A549 (cell line): ENCODE data around the gene TMEM106C. TPM values are rescaled to one million over a fixed set of nuclear protein-coding genes. Genes with fewer than 3 reads are reported as not detected.

Source experiments
- ATAC-seq, 2 experiments: fragments of 200-7000 bp in 1 of 2; fragments of >200 bp in 1 of 2; cut with Nextera tagmentation in 1 of 2; cut with Tn5 transposase in 1 of 2; 3 replicates each; pipeline versions ENCODE4 v1.8.0 to v1.9.1; 2018 to 2020; ENCODE audit warnings: mild to moderate bottlenecking in 1 of 2, moderate library complexity in 1 of 2
- CTCF ChIA-PET: fragments of 300-600 bp; sonication (Branson Sonifier 250); formaldehyde crosslinking; extraction: SDS; loops from one replicate; lab custom pipeline; 2021; ENCODE audit warnings: antibody characterized with exemption, inconsistent platforms; lab: Yijun Ruan, JAX
- POLR2A ChIA-PET: fragments of 350-600 bp; formaldehyde crosslinking; extraction: SDS; loops from one replicate; lab custom pipeline; 2021; ENCODE audit warnings: antibody characterized with exemption, inconsistent platforms; lab: Yijun Ruan, JAX
- DNase-seq, 2 experiments: peaks; one replicate each; pipeline versions ENCODE4 v3.0.0 to v3.0.0-alpha.2; 2011 to 2016; ENCODE audit warnings: low read depth in 1 of 2, low spot score in 1 of 2
- FAIRE-seq: peaks from 2 replicates; lab custom pipeline; 2011; peaks lifted over from hg19 to GRCh38; lab: Jason Lieb, UNC
- H3K27ac ChIP-seq, 2 experiments: fragments of >200 bp; sonication (Bioruptor Twin); formaldehyde crosslinking; 3 replicates each; pipeline ENCODE4 v1.5.1; 2016 to 2017
- H3K4me1 ChIP-seq: fragments of >200 bp; sonication (Bioruptor Twin); formaldehyde crosslinking; 3 replicates; pipeline ENCODE4 v1.6.1; 2016
- H3K4me2 ChIP-seq: fragments of >200 bp; sonication (Bioruptor Twin); formaldehyde crosslinking; 3 replicates; pipeline ENCODE4 v1.6.1; 2016
- H3K4me3 ChIP-seq: fragments of >200 bp; sonication (Bioruptor Twin); formaldehyde crosslinking; 3 replicates; pipeline ENCODE4 v1.5.1; 2016
- H3K9me3 ChIP-seq: fragments of >200 bp; sonication (Bioruptor Twin); formaldehyde crosslinking; 3 replicates; pipeline ENCODE4 v1.6.1; 2016
- BCL3 ChIP-seq: fragments of >200 bp; sonication (Bioruptor Twin); formaldehyde crosslinking; IDR thresholded peaks from 3 replicates; pipeline ENCODE4 v1.6.1; 2016
- BHLHE40 ChIP-seq: IDR thresholded peaks from 2 replicates; pipeline ENCODE4 v1.6.1; 2012; ENCODE audit warnings: low read depth, low read length, inconsistent platforms
- CHD2 ChIP-seq: fragments of 150-350 bp; IDR thresholded peaks from 2 replicates; pipeline ENCODE4 v1.6.1; 2014; ENCODE audit warnings: low read length; ENCODE audit not compliant: partially characterized antibody
- CHD4 ChIP-seq: fragments of 200-600 bp; sonication (generic); IDR thresholded peaks from 2 replicates; pipeline ENCODE4 v1.6.1; 2016; ENCODE audit warnings: antibody characterized with exemption, mild to moderate bottlenecking, borderline replicate concordance
- EHF ChIP-seq: fragments of 250-450 bp; sonication (Bioruptor Pico); IDR thresholded peaks from 2 replicates; pipeline ENCODE4 v1.5.0; 2020; ENCODE audit warnings: mild to moderate bottlenecking
- ELK1 ChIP-seq: fragments of 150-350 bp; IDR thresholded peaks from 2 replicates; pipeline ENCODE4 v1.6.1; 2014; ENCODE audit warnings: low read depth, mild to moderate bottlenecking, low read length
- FOSB ChIP-seq: fragments of 250-450 bp; sonication (Bioruptor Pico); IDR thresholded peaks from 2 replicates; pipeline ENCODE4 v1.5.0; 2020; ENCODE audit warnings: mild to moderate bottlenecking, moderate library complexity
- GATA3 ChIP-seq: IDR thresholded peaks from 2 replicates; pipeline ENCODE4 v1.6.1; 2012; ENCODE audit warnings: borderline replicate concordance
- HES2 ChIP-seq: fragments of >200 bp; sonication (Bioruptor Twin); formaldehyde crosslinking; IDR thresholded peaks from 2 replicates; pipeline ENCODE4 v1.6.1; 2016
- HOXB13 ChIP-seq: fragments of 250-450 bp; sonication (Bioruptor Pico); IDR thresholded peaks from 2 replicates; pipeline ENCODE4 v1.5.0; 2020; ENCODE audit warnings: low read depth, mild to moderate bottlenecking, moderate library complexity
- HOXB5 ChIP-seq: fragments of 250-450 bp; sonication (Bioruptor Pico); IDR thresholded peaks from 2 replicates; pipeline ENCODE4 v1.5.0; 2020; ENCODE audit warnings: mild to moderate bottlenecking, moderate library complexity
- KDM1A ChIP-seq: fragments of 200-600 bp; sonication (generic); IDR thresholded peaks from 2 replicates; pipeline ENCODE4 v1.6.1; 2016; ENCODE audit warnings: low read depth, mild to moderate bottlenecking
- KDM5A ChIP-seq: fragments of 200-600 bp; sonication (generic); IDR thresholded peaks from 2 replicates; pipeline ENCODE4 v1.6.1; 2016; ENCODE audit warnings: antibody characterized with exemption, mild to moderate bottlenecking
- MAX ChIP-seq: IDR thresholded peaks from 2 replicates; pipeline ENCODE4 v1.6.1; 2012
- MAZ ChIP-seq: fragments of 150-350 bp; IDR thresholded peaks from 2 replicates; pipeline ENCODE4 v1.6.1; 2014; ENCODE audit warnings: antibody characterized with exemption, low read depth, low read length, borderline replicate concordance
- NFE2L2 ChIP-seq: fragments of 150-350 bp; conservative IDR thresholded peaks from 2 replicates; pipeline ENCODE4 v1.6.1; 2014; ENCODE audit warnings: low read length
- NPAS2 ChIP-seq: fragments of 250-450 bp; sonication (Bioruptor Pico); IDR thresholded peaks from 2 replicates; pipeline ENCODE4 v1.8.0; 2022; ENCODE audit warnings: mild to moderate bottlenecking, moderate library complexity, borderline replicate concordance
- NR3C1 ChIP-seq: fragments of >200 bp; sonication (Bioruptor Twin); formaldehyde crosslinking; IDR thresholded peaks from 3 replicates; pipeline ENCODE4 v1.6.1; 2017
- PHF8 ChIP-seq: fragments of 200-600 bp; sonication (generic); IDR thresholded peaks from 2 replicates; pipeline ENCODE4 v1.6.1; 2016; ENCODE audit warnings: low read depth, mild to moderate bottlenecking, antibody characterized with exemption, moderate library complexity, borderline replicate concordance
- POLR2A ChIP-seq: IDR thresholded peaks from 2 replicates; pipeline ENCODE4 v1.6.1; 2012; ENCODE audit warnings: mild to moderate bottlenecking, low read length
- POLR2AphosphoS2 ChIP-seq: conservative IDR thresholded peaks from 2 replicates; pipeline ENCODE4 v1.6.1; 2012; ENCODE audit warnings: low read length, improper control_type of control experiment, inconsistent platforms
- RAD21 ChIP-seq, 2 experiments: fragments of >200 bp in 1 of 2; sonication (Bioruptor Twin) in 1 of 2; formaldehyde crosslinking in 1 of 2; IDR thresholded peaks in 1 of 2; conservative IDR thresholded peaks in 1 of 2; 2 replicates in 1 of 2; 3 replicates in 1 of 2; pipeline ENCODE4 v1.6.1; 2012 to 2018; ENCODE audit warnings: inconsistent platforms in 1 of 2
- RFX5 ChIP-seq: fragments of 450-650 bp; IDR thresholded peaks from 2 replicates; pipeline ENCODE4 v1.7.1; 2014; ENCODE audit warnings: antibody characterized with exemption, mild to moderate bottlenecking, moderate library complexity
- RNF2 ChIP-seq: fragments of 200-600 bp; sonication (generic); IDR thresholded peaks from 2 replicates; pipeline ENCODE4 v1.6.1; 2016; ENCODE audit warnings: low read depth, mild to moderate bottlenecking, antibody characterized with exemption, moderate library complexity, borderline replicate concordance
- TFCP2L1 ChIP-seq: fragments of 250-450 bp; sonication (Bioruptor Pico); IDR thresholded peaks from 2 replicates; pipeline ENCODE4 v1.5.0; 2021; ENCODE audit warnings: mild to moderate bottlenecking
- USF2 ChIP-seq: fragments of 450-650 bp; IDR thresholded peaks from 2 replicates; pipeline ENCODE4 v1.6.1; 2014; ENCODE audit warnings: antibody characterized with exemption
- ZC3H11A ChIP-seq: fragments of 450-650 bp; IDR thresholded peaks from 2 replicates; pipeline ENCODE4 v1.6.1; 2014; ENCODE audit warnings: antibody characterized with exemption, mild to moderate bottlenecking
- ZSCAN20 ChIP-seq: fragments of 250-450 bp; sonication (Bioruptor Pico); IDR thresholded peaks from 2 replicates; pipeline ENCODE4 v1.8.0; 2022; ENCODE audit warnings: mild to moderate bottlenecking, moderate library complexity
- WGBS: methylation state at CpG from one replicate; pipeline ENCODE4 v1.1.6; 2017; ENCODE audit errors: missing lambda C conversion rate; 5-methylcytosine and 5-hydroxymethylcytosine counted together
- polyA plus RNA-seq, 4 experiments: library from polyadenylated mRNA; depleted of rRNA in 3 of 4; stranded (reverse); fragments of >200 nt; fragmentation: RNase III in 1 of 4; extraction: RNeasy Plus Mini Kit Qiagen cat#74134 plus additional on column Dnase treatment in 1 of 4; gene quantifications; 2 replicates in 3 of 4; 3 replicates in 1 of 4; pipeline ENCODE4 v1.2.3, GENCODE V29; 2011 to 2017

The TMEM106C gene
- polyA plus RNA-seq, 2 of the 4 experiments (the other 2 are of a cell fraction), result 166 to 236 TPM

- WGBS, result 58% methylated on average over 8 of the region's 8 CpGs
- ChIA-PET CTCF (interaction anchor here (0.7 to 6.1 kb wide), 13 partner anchors 10 to 209 kb away, joined by 3 to 48 read pairs (median 7); partner anchors contain the start of genes TMEM106C and VDR), POLR2A (interaction anchor here (0.6 to 1.0 kb wide), 2 partner anchors 11 to 46 kb away, joined by 3 read pairs; partner anchors contain the start of gene VDR)
- H3K9me3 ChIP-seq, result no peaks in the 10 kb centered on the region
- FAIRE-seq, result no peak
- no peak for ATAC-seq
- H3K27ac ChIP-seq, result no peak overlapping the region
- no peak for DNase-seq
- TF ChIP-seq ZC3H11A (no peak), BHLHE40 (no peak), EHF (CRISPR knock-in tag) (no peak)
- TF ChIP-seq, all 56 proteins: peak for 0
- Histone ChIP-seq H3K4me3 (no peak overlapping the region), H3K4me2 (no peak overlapping the region), H3K4me1 (peaks cover 10% of the 10 kb centered on the region)
Measured at GRCh38 chr12:47950856-47951468, 12.4 kb upstream of the TMEM106C start.

- no peak for TF ChIP-seq RNF2
- TF ChIP-seq RAD21 (conservative IDR thresholded peaks at IDR 0.05 in 1 of 2, IDR thresholded peaks at IDR 0.05 in 1 of 2), result no peak
- TF ChIP-seq FOSB (CRISPR knock-in tag), result no peak
- no peak for TF ChIP-seq ZSCAN20 (CRISPR knock-in tag)
- TF ChIP-seq TFCP2L1 (CRISPR knock-in tag), result no peak
- TF ChIP-seq MAX, result no peak
- TF ChIP-seq NR3C1, result no peak
- no peak for TF ChIP-seq PHF8
- no peak for TF ChIP-seq KDM5A
- no peak for TF ChIP-seq POLR2A
- TF ChIP-seq HOXB5, result no peak
- no peak for TF ChIP-seq POLR2AphosphoS2
- no peak for TF ChIP-seq HOXB13
- DNase-seq (no peak), ATAC-seq (no peak), FAIRE-seq (no peak)
- no peaks in the 10 kb centered on the region for H3K4me1 ChIP-seq
- ChIA-PET POLR2A (no interaction called here), CTCF (interaction anchor here (0.9 to 4.2 kb wide), 8 partner anchors 9 to 664 kb away, joined by 3 to 30 read pairs (median 8); partner anchors contain the start of genes TMEM106C and VDR)
- no peak overlapping the region for H3K4me3 ChIP-seq
- 93% methylated on average over 8 of the region's 8 CpGs for WGBS
- H3K9me3 ChIP-seq, result peaks cover 15% of the 10 kb centered on the region
- no peak overlapping the region for H3K4me2 ChIP-seq
- H3K27ac ChIP-seq, result no peak overlapping the region
Measured at GRCh38 chr12:47954058-47954457, 9.3 kb upstream of the TMEM106C start.

- ATAC-seq (no peak), DNase-seq (no peak), FAIRE-seq (no peak)
- Histone ChIP-seq H3K4me3 (no peak overlapping the region), H3K4me1 (no peaks in the 10 kb centered on the region), H3K4me2 (no peak overlapping the region), H3K9me3 (peaks cover 17% of the 10 kb centered on the region), H3K27ac (no peak overlapping the region)
- POLR2A ChIA-PET, result no interaction called here
- WGBS, result 50% methylated on average over 4 of the region's 4 CpGs
- CTCF ChIA-PET, result interaction anchor here (2.1 to 4.2 kb wide), 4 partner anchors 9 to 239 kb away, joined by 8 to 30 read pairs (median 8); partner anchors contain the start of genes TMEM106C and VDR
- TF ChIP-seq NFE2L2, result no peak
- no peak for TF ChIP-seq HOXB5
- no peak for TF ChIP-seq FOSB (CRISPR knock-in tag)
- no peak for TF ChIP-seq NR3C1
- no peak for TF ChIP-seq BCL3
- no peak for TF ChIP-seq ELK1
- no peak for TF ChIP-seq NPAS2 (CRISPR knock-in tag)
- no peak for TF ChIP-seq HES2
- no peak for TF ChIP-seq USF2
- TF ChIP-seq GATA3, result no peak
- TF ChIP-seq KDM1A, result no peak
- no peak for TF ChIP-seq EHF (CRISPR knock-in tag)
- TF ChIP-seq CHD4, result no peak
- TF ChIP-seq CHD2, result no peak
- no peak for TF ChIP-seq MAZ
- no peak for TF ChIP-seq RNF2
- no peak for TF ChIP-seq KDM5A
- no peak for TF ChIP-seq RFX5
Measured at GRCh38 chr12:47954467-47955045, 8.8 kb upstream of the TMEM106C start.
